Measurements from ENCODE around the gene LSAMP. TPM values are rescaled to one million over a fixed set of nuclear protein-coding genes. Genes with fewer than 3 reads are reported as not detected.
"Not testable (repeated sequence)": the region's sequence is repeated elsewhere in the genome, so short reads cannot be mapped to it uniquely, and the experiment has no call there.

LSAMP gene
- total RNA-seq, 1 donor from 2014 or later, result 3.7 TPM

DNA sequence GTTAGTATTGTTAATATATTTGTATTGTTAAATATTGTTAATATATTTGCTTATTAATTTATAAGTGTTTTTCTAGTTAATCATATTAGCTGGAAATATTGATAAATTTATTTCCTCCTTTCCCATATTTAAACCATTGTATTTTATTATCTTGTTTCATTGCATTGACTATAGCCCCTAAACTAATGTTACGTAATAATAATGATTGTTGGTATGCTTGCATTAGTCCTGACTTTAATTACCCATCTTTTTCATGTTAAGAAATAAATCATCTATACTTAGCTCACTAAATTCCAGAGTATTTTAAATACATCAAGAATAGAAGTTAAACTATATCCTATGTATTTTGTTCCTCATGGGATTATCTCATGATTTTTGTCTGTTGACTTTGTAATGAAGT, 368.2 kb downstream of the LSAMP start:
- no peak overlapping the region for H3K4me3 ChIP-seq (ENCODE audit: low read length in 3 of 3)
- H3K4me1 ChIP-seq (ENCODE audit: control insufficient read depth in 3 of 3, insufficient read depth in 3 of 3, low read length in 3 of 3), result no peaks in the 10 kb centered on the region
- no peaks in the 10 kb centered on the region for H3K36me3 ChIP-seq (ENCODE audit: control insufficient read depth in 3 of 3, insufficient read depth in 3 of 3, low read length in 3 of 3)
- H3K27ac ChIP-seq (ENCODE audit: low read depth, low read length), result no peak overlapping the region
- H3K27me3 ChIP-seq (ENCODE audit: control insufficient read depth in 3 of 3, insufficient read depth in 3 of 3, low read length in 3 of 3), result no peaks in the 10 kb centered on the region
- no peaks in the 10 kb centered on the region for H3K9me3 ChIP-seq (ENCODE audit: control insufficient read depth in 3 of 3, low read length in 3 of 3)
- H3K9ac ChIP-seq (ENCODE audit: low read depth in 1 of 3, low read length in 3 of 3), result no peak overlapping the region

- not testable (repeated sequence) for H3K9ac ChIP-seq (ENCODE audit: low read depth in 1 of 3, low read length in 3 of 3); H3K27me3 ChIP-seq (ENCODE audit: control insufficient read depth in 3 of 3, insufficient read depth in 3 of 3, low read length in 3 of 3); H3K27ac ChIP-seq (ENCODE audit: low read depth, low read length); H3K36me3 ChIP-seq (ENCODE audit: control insufficient read depth in 3 of 3, insufficient read depth in 3 of 3, low read length in 3 of 3); H3K4me1 ChIP-seq (ENCODE audit: control insufficient read depth in 3 of 3, insufficient read depth in 3 of 3, low read length in 3 of 3); H3K9me3 ChIP-seq (ENCODE audit: control insufficient read depth in 3 of 3, low read length in 3 of 3); H3K4me3 ChIP-seq (ENCODE audit: low read length in 3 of 3)
Measured at GRCh38 chr3:116070516-116071278, 374.6 kb downstream of the LSAMP start.

- H3K9me3 ChIP-seq (ENCODE audit: control insufficient read depth in 3 of 3, low read length in 3 of 3), result no peaks in the 10 kb centered on the region
- H3K27ac ChIP-seq (ENCODE audit: low read depth, low read length), result no peak overlapping the region
- H3K36me3 ChIP-seq (ENCODE audit: control insufficient read depth in 3 of 3, insufficient read depth in 3 of 3, low read length in 3 of 3), result no peaks in the 10 kb centered on the region
- H3K4me1 ChIP-seq (ENCODE audit: control insufficient read depth in 3 of 3, insufficient read depth in 3 of 3, low read length in 3 of 3), result no peaks in the 10 kb centered on the region
- no peak overlapping the region for H3K4me3 ChIP-seq (ENCODE audit: low read length in 3 of 3)
- no peaks in the 10 kb centered on the region for H3K27me3 ChIP-seq (ENCODE audit: control insufficient read depth in 3 of 3, insufficient read depth in 3 of 3, low read length in 3 of 3)
- no peak overlapping the region for H3K9ac ChIP-seq (ENCODE audit: low read depth in 1 of 3, low read length in 3 of 3)
Measured at GRCh38 chr3:116070061-116070460, 375.2 kb downstream of the LSAMP start.

- no peaks in the 10 kb centered on the region for H3K27me3 ChIP-seq (ENCODE audit: control insufficient read depth in 3 of 3, insufficient read depth in 3 of 3, low read length in 3 of 3)
- H3K36me3 ChIP-seq (ENCODE audit: control insufficient read depth in 3 of 3, insufficient read depth in 3 of 3, low read length in 3 of 3), result no peaks in the 10 kb centered on the region
- no peaks in the 10 kb centered on the region for H3K9me3 ChIP-seq (ENCODE audit: control insufficient read depth in 3 of 3, low read length in 3 of 3)
- no peak overlapping the region for H3K9ac ChIP-seq (ENCODE audit: low read depth in 1 of 3, low read length in 3 of 3)
- H3K4me3 ChIP-seq (ENCODE audit: low read length in 3 of 3), result no peak overlapping the region
- no peak overlapping the region for H3K27ac ChIP-seq (ENCODE audit: low read depth, low read length)
- no peaks in the 10 kb centered on the region for H3K4me1 ChIP-seq (ENCODE audit: control insufficient read depth in 3 of 3, insufficient read depth in 3 of 3, low read length in 3 of 3)
Measured at GRCh38 chr3:116069024-116069423, 376.3 kb downstream of the LSAMP start.

DNA sequence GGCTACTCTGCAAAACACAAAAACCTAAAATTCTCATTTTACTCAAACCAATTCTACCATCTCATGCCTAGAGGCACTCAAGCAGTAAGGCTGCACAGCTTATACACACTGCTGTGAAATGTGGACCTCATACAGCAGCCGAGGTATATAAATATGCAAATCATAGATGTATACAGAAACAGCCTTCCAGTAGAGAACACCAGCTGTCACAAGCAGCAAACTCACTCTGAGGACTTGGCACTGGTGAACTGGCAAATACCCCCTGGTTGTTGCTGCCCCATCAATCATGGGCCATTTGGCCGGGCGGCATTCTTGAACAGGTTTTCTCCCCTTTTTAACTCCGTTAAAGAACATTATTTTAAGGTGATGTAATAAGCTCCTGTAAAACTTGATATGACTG, 378.0 kb downstream of the LSAMP start:
- H3K4me3 ChIP-seq (ENCODE audit: low read length in 3 of 3), result no peak overlapping the region
- H3K27me3 ChIP-seq (ENCODE audit: control insufficient read depth in 3 of 3, insufficient read depth in 3 of 3, low read length in 3 of 3), result no peaks in the 10 kb centered on the region
- H3K27ac ChIP-seq (ENCODE audit: low read depth, low read length), result no peak overlapping the region
- no peaks in the 10 kb centered on the region for H3K9me3 ChIP-seq (ENCODE audit: control insufficient read depth in 3 of 3, low read length in 3 of 3)
- no peaks in the 10 kb centered on the region for H3K4me1 ChIP-seq (ENCODE audit: control insufficient read depth in 3 of 3, insufficient read depth in 3 of 3, low read length in 3 of 3)
- H3K9ac ChIP-seq (ENCODE audit: low read depth in 1 of 3, low read length in 3 of 3), result no peak overlapping the region
- H3K36me3 ChIP-seq (ENCODE audit: control insufficient read depth in 3 of 3, insufficient read depth in 3 of 3, low read length in 3 of 3), result no peaks in the 10 kb centered on the region

DNA sequence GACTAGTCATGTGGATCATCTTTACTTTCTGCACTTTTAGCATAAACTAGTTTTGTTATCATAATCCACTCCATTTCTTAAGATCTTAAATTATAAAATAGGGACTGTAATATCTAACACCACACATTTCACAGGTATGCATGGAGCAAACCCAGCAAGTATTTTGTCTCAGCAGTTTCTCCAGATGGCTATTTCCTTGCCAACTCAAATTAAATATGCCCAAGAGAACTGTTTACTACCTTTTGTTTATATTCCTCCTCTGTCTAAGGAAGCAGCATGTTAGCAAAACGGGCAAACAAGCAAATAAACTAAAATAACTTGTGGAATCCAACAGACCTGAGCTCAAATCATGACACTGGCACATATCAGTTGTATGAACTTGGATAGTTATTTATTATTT, 379.8 kb downstream of the LSAMP start:
- Histone ChIP-seq H3K4me3 (ENCODE audit: low read length in 3 of 3) (no peak overlapping the region), H3K36me3 (ENCODE audit: control insufficient read depth in 3 of 3, insufficient read depth in 3 of 3, low read length in 3 of 3) (no peaks in the 10 kb centered on the region), H3K4me1 (ENCODE audit: control insufficient read depth in 3 of 3, insufficient read depth in 3 of 3, low read length in 3 of 3) (no peaks in the 10 kb centered on the region), H3K9ac (ENCODE audit: low read depth in 1 of 3, low read length in 3 of 3) (no peak overlapping the region), H3K27ac (ENCODE audit: low read depth, low read length) (no peak overlapping the region), H3K9me3 (ENCODE audit: control insufficient read depth in 3 of 3, low read length in 3 of 3) (no peaks in the 10 kb centered on the region), H3K27me3 (ENCODE audit: control insufficient read depth in 3 of 3, insufficient read depth in 3 of 3, low read length in 3 of 3) (no peaks in the 10 kb centered on the region)

DNA sequence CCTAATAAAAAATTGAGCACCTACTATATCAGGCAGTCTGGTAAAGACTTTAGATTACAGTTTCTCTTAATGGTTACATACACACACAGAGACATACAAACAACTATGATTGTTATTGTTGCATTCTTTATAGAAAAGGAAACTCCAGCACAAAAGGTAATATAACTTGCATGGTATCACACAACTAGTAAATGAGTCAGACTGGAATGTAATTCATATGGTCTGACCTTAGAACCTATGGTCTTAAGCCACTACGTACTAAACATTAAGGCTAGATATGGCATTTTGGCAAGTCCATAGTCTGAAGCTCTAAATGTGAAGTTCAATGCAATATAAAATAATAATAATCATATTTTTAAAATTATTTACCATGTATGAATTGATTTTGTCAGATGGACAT, 380.6 kb downstream of the LSAMP start:
- Histone ChIP-seq H3K9ac (ENCODE audit: low read depth in 1 of 3, low read length in 3 of 3) (no peak overlapping the region), H3K36me3 (ENCODE audit: control insufficient read depth in 3 of 3, insufficient read depth in 3 of 3, low read length in 3 of 3) (no peaks in the 10 kb centered on the region), H3K4me1 (ENCODE audit: control insufficient read depth in 3 of 3, insufficient read depth in 3 of 3, low read length in 3 of 3) (no peaks in the 10 kb centered on the region), H3K27ac (ENCODE audit: low read depth, low read length) (no peak overlapping the region), H3K9me3 (ENCODE audit: control insufficient read depth in 3 of 3, low read length in 3 of 3) (no peaks in the 10 kb centered on the region), H3K27me3 (ENCODE audit: control insufficient read depth in 3 of 3, insufficient read depth in 3 of 3, low read length in 3 of 3) (no peaks in the 10 kb centered on the region), H3K4me3 (ENCODE audit: low read length in 3 of 3) (no peak overlapping the region)

- H3K9ac ChIP-seq (ENCODE audit: low read depth in 1 of 3, low read length in 3 of 3), result no peak overlapping the region
Measured at GRCh38 chr3:116059421-116060096, 385.7 kb downstream of the LSAMP start.

GRCh38 chr3:116058844-116059243, 386.4 kb downstream of the LSAMP start:
- no peak overlapping the region for H3K4me3 ChIP-seq (ENCODE audit: low read length in 3 of 3)
- no peak overlapping the region for H3K27ac ChIP-seq (ENCODE audit: low read depth, low read length)
- no peaks in the 10 kb centered on the region for H3K9me3 ChIP-seq (ENCODE audit: control insufficient read depth in 3 of 3, low read length in 3 of 3)
- H3K4me1 ChIP-seq (ENCODE audit: control insufficient read depth in 3 of 3, insufficient read depth in 3 of 3, low read length in 3 of 3), result no peaks in the 10 kb centered on the region
- H3K9ac ChIP-seq (ENCODE audit: low read depth in 1 of 3, low read length in 3 of 3), result no peak overlapping the region
- no peaks in the 10 kb centered on the region for H3K27me3 ChIP-seq (ENCODE audit: control insufficient read depth in 3 of 3, insufficient read depth in 3 of 3, low read length in 3 of 3)
- H3K36me3 ChIP-seq (ENCODE audit: control insufficient read depth in 3 of 3, insufficient read depth in 3 of 3, low read length in 3 of 3), result no peaks in the 10 kb centered on the region

More at GRCh38 chr3:116059421-116060096, 385.7 kb downstream of the LSAMP start:
- Histone ChIP-seq H3K27me3 (ENCODE audit: control insufficient read depth in 3 of 3, insufficient read depth in 3 of 3, low read length in 3 of 3) (no peaks in the 10 kb centered on the region), H3K27ac (ENCODE audit: low read depth, low read length) (no peak overlapping the region), H3K36me3 (ENCODE audit: control insufficient read depth in 3 of 3, insufficient read depth in 3 of 3, low read length in 3 of 3) (no peaks in the 10 kb centered on the region), H3K4me3 (ENCODE audit: low read length in 3 of 3) (no peak overlapping the region), H3K9me3 (ENCODE audit: control insufficient read depth in 3 of 3, low read length in 3 of 3) (no peaks in the 10 kb centered on the region), H3K4me1 (ENCODE audit: control insufficient read depth in 3 of 3, insufficient read depth in 3 of 3, low read length in 3 of 3) (no peaks in the 10 kb centered on the region)

- H3K9me3 ChIP-seq (ENCODE audit: control insufficient read depth in 3 of 3, low read length in 3 of 3), result no peaks in the 10 kb centered on the region
- H3K27ac ChIP-seq (ENCODE audit: low read depth, low read length), result no peak overlapping the region
- H3K36me3 ChIP-seq (ENCODE audit: control insufficient read depth in 3 of 3, insufficient read depth in 3 of 3, low read length in 3 of 3), result no peaks in the 10 kb centered on the region
- H3K4me3 ChIP-seq (ENCODE audit: low read length in 3 of 3), result no peak overlapping the region
- H3K9ac ChIP-seq (ENCODE audit: low read depth in 1 of 3, low read length in 3 of 3), result no peak overlapping the region
- H3K4me1 ChIP-seq (ENCODE audit: control insufficient read depth in 3 of 3, insufficient read depth in 3 of 3, low read length in 3 of 3), result no peaks in the 10 kb centered on the region
- H3K27me3 ChIP-seq (ENCODE audit: control insufficient read depth in 3 of 3, insufficient read depth in 3 of 3, low read length in 3 of 3), result no peaks in the 10 kb centered on the region
Measured at GRCh38 chr3:116057400-116058006, 387.8 kb downstream of the LSAMP start.
